ENCODE measurements around the gene TRHDE. TPM values are rescaled to one million over a fixed set of nuclear protein-coding genes. Genes with fewer than 3 reads are reported as not detected.

Gene TRHDE
- total RNA-seq, 1 donor from 2014 or later: 6.9 TPM

GRCh38 chr12:72442217-72442616, 170.0 kb downstream of the TRHDE start:
- no peak for DNase-seq (ENCODE audit: low spot score)

GRCh38 chr12:72444125-72444524, 172.0 kb downstream of the TRHDE start:
- no peak for DNase-seq (ENCODE audit: low spot score)

GRCh38 chr12:72444566-72444965, 172.4 kb downstream of the TRHDE start:
- DNase-seq (ENCODE audit: low spot score): no peak

- DNase-seq (ENCODE audit: low spot score): no peak
These were observed 175.9 kb downstream of the TRHDE start for GRCh38 chr12:72448089-72448488.

GRCh38 chr12:72448805-72449204, 176.6 kb downstream of the TRHDE start:
- DNase-seq (ENCODE audit: low spot score): no peak

- DNase-seq (ENCODE audit: low spot score): no peak
These were observed 180.9 kb downstream of the TRHDE start for GRCh38 chr12:72453066-72453465.

GRCh38 chr12:72453550-72453949, 181.4 kb downstream of the TRHDE start:
- DNase-seq (ENCODE audit: low spot score): no peak

GRCh38 chr12:72464471-72464870, 192.3 kb downstream of the TRHDE start:
- DNase-seq (ENCODE audit: low spot score): no peak

- DNase-seq (ENCODE audit: low spot score): no peak
These were observed 193.0 kb downstream of the TRHDE start for GRCh38 chr12:72465155-72465554.

- no peak for DNase-seq (ENCODE audit: low spot score)
These were observed 193.9 kb downstream of the TRHDE start for GRCh38 chr12:72465940-72466630.

- no peak for DNase-seq (ENCODE audit: low spot score)
These were observed 195.8 kb downstream of the TRHDE start for GRCh38 chr12:72467985-72468384.

GRCh38 chr12:72468505-72468904, 196.3 kb downstream of the TRHDE start:
- no peak for DNase-seq (ENCODE audit: low spot score)

GRCh38 chr12:72471806-72472205, 199.6 kb downstream of the TRHDE start:
- DNase-seq (ENCODE audit: low spot score): no peak

GRCh38 chr12:72472350-72472749, 200.2 kb downstream of the TRHDE start:
- DNase-seq (ENCODE audit: low spot score): no peak

- no peak for DNase-seq (ENCODE audit: low spot score)
These were observed 204.1 kb downstream of the TRHDE start for GRCh38 chr12:72476301-72476700.

- DNase-seq (ENCODE audit: low spot score): no peak
These were observed 213.0 kb downstream of the TRHDE start for GRCh38 chr12:72485017-72485701.

- DNase-seq (ENCODE audit: low spot score): no peak
These were observed 219.3 kb downstream of the TRHDE start for GRCh38 chr12:72491426-72491825.

- no peak for DNase-seq (ENCODE audit: low spot score)
These were observed 221.2 kb downstream of the TRHDE start for GRCh38 chr12:72493407-72493806.

- DNase-seq (ENCODE audit: low spot score): no peak
These were observed 226.2 kb downstream of the TRHDE start for GRCh38 chr12:72498354-72498753.

- DNase-seq (ENCODE audit: low spot score): no peak
These were observed 227.1 kb downstream of the TRHDE start for GRCh38 chr12:72499244-72499643.

- DNase-seq (ENCODE audit: low spot score): no peak
These were observed 230.4 kb downstream of the TRHDE start for GRCh38 chr12:72502546-72502945.

GRCh38 chr12:72505227-72505626, 233.1 kb downstream of the TRHDE start:
- no peak for DNase-seq (ENCODE audit: low spot score)

- DNase-seq (ENCODE audit: low spot score): no peak
These were observed 237.7 kb downstream of the TRHDE start for GRCh38 chr12:72509891-72510290.

- DNase-seq (ENCODE audit: low spot score): no peak
These were observed 238.6 kb downstream of the TRHDE start for GRCh38 chr12:72510772-72511171.

Data from mucosa of gallbladder (tissue), 1 donor.